ENCODE results near the gene PLD2.
A peak's percentile ranks its signal among the peaks of the same experiment; 100 is the strongest.

PLD2 gene

GRCh38 chr17:4833178-4833940 is 26.4 kb downstream of the PLD2 start, which contains the start of gene MINK1:
Gene MINK1, plus strand, starts transcription at chr17:4833340. Its CDS starts 244 bp downstream, at chr17:4833584.
- FAIRE-seq = peak; percentile 75
- peak; percentile 100 for DNase-seq (ENCODE audit: extremely low spot score, insufficient read length, low read depth)

DNA sequence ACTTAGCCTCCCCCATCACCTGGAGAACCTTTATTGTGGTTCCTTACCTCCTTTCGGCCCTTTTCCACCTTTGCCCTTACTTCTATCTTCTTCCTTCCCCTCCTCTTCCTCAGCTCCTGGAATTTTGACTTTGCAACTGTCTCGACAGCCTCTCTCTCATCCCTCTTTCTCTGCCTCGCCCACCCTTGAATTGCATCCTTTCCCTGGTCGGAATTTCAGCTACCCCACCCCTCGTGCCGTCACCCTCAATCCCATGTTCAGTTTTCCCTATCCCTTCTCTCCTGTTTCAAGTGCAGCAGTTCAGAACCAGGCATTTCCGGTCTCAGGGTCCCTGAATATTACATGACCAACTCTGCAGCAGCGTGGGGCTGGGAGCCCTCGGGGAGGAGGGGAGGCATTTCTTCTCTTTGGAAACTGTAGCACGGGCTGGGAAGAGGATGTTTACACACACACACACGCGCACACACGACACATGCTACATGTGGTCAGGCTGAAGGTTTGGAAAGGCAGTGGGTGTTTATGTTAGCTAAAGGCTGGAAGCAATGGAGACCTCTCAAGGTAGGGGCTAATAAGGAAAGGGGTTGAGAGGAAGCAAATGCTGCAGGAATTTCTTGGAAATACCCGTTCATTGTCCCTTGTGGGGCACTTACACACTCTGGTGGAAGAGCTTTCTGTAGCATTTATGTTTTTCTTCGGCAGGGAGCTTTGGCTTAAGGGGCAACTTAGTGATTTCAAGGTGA is 27.2 kb downstream of the PLD2 start:
- DNase-seq (ENCODE audit: extremely low spot score, insufficient read length, low read depth) (no peak), FAIRE-seq (no peak)

GRCh38 chr17:4834681-4835020 is 27.7 kb downstream of the PLD2 start:
- DNase-seq (ENCODE audit: extremely low spot score, insufficient read length, low read depth) (no peak), FAIRE-seq (no peak)

DNA sequence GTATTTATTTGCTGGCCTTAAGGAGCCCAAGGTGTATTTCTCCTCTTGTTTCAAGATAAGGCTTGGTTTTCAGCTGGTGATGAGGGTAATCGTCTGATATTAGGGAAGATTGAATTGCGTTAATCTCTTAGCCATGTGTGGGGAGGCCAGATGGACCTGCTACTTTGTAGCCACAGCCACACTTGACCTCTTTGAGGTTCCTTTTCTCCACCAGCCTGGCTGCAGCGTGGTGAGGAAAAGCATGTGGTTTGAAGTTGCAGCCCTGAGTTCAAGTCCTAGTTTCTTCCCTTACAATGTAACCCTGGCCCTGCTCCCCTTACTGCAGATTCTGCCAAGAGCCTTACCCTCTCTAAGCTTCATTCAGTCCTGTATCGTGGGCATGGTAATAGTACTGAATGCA is 29.3 kb downstream of the PLD2 start:
- DNase-seq (ENCODE audit: extremely low spot score, insufficient read length, low read depth) = no peak
- no peak for FAIRE-seq

DNA sequence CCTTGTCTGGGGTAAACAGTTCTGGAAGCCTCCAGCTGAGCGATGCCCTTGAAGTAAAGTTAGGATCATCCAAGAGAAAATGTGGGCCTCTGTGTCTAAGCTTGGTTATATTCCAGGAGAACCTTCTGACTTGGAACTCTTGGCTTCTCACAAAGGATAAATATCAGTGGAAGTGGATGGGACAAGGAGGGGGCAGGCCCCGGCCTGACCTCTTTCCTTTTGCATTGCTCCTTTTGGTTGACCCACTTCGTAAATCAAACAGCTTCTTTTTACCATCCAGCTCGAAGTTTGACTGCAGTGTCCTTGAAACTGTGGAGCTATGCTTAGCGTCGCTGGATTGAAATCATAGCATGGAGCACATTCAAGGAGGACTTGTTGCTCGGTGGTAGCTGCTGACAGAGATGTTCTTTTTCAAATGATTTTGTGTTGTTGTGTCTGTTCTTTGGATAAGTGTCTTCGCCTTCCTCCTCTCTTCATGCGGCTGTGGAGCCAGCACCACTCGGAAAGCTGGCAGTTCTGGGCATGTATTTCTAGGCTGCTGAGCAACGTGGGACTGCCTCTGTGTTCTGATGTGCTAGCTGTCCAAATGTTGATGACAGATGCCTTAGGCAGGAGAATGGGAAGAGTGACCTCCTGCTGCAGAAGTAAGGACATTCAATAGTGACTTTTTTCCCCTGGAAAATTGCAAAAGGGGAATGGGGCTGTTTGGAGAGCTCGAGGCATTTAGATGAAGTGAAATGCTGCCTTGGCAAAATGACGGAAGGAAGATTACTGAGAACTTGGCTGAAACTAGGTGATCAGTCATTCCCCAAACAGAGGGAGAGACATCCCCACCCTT is 30.7 kb downstream of the PLD2 start:
- no peak for FAIRE-seq

GRCh38 chr17:4838309-4838785 is 31.4 kb downstream of the PLD2 start:
- FAIRE-seq (no peak), DNase-seq (ENCODE audit: extremely low spot score, insufficient read length, low read depth) (no peak)

More for the DNA sequence above, 30.7 kb downstream of the PLD2 start:
- no peak for DNase-seq (ENCODE audit: extremely low spot score, insufficient read length, low read depth)

DNA sequence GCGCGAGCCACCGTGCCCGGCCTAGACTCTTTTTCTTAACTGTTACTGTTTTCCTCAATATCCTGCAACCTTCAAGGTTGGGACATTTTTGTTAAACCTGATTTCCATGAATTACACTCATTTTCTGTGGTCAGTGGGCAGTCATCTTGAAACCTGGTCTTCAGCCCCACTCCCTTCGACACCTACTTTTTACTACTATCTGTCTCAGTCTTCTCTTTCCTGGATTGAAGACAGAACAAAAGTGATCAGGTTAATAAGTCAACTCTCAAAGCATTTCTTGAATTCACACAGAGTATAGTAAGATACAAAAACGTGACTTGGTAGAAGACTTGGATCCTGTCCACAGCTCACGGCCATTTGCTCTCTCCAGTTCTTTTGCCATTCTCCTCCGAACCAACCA is 32.3 kb downstream of the PLD2 start:
- DNase-seq (ENCODE audit: extremely low spot score, insufficient read length, low read depth) (no peak), FAIRE-seq (no peak)

- DNase-seq (ENCODE audit: extremely low spot score, insufficient read length, low read depth) (no peak), FAIRE-seq (no peak)
Observed at GRCh38 chr17:4839965-4840892, 33.3 kb downstream of the PLD2 start.

DNA sequence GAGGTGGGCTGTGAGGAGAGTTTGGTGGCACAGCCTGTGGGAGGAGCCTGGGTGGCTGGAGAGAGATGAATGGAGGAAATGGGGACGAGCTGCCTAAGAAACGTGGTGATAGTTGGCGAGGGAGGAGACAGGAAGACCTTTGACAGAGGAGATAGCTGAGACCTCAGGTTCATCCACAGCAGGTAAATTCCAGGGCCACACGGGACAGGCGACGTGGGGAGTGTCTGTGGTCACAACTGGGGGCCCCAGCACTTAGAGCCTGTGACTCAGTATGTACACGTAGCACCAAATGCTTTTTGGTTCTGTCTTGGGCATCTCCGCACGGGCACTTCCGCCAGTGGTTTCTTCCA is 33.9 kb downstream of the PLD2 start:
- DNase-seq (ENCODE audit: extremely low spot score, insufficient read length, low read depth) (no peak), FAIRE-seq (no peak)

GRCh38 chr17:4842376-4842775 is 35.4 kb downstream of the PLD2 start:
- FAIRE-seq (no peak), DNase-seq (ENCODE audit: extremely low spot score, insufficient read length, low read depth) (no peak)

- no peak for DNase-seq (ENCODE audit: extremely low spot score, insufficient read length, low read depth)
- no peak for FAIRE-seq
Observed at GRCh38 chr17:4843321-4844000, 36.5 kb downstream of the PLD2 start.

DNA sequence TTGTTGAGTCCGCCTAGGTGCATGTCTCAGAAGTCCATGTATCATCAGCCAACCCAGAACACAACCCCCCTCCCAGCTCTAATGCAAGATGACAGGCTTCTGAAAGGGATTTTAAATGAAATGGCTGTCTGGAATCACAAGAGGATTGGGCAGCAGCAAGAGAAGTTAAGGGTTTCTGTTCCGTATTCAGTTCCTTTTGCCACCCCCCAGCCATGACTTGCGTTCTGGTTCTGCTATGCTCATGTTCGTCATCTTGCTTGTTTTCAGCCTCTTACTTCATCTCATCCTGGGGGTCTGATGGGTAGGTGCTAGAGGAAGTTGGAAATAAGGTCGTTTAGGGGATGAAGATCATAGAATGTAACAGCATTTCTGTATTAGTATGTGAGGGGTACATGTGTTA is 38.2 kb downstream of the PLD2 start:
- FAIRE-seq (no peak), DNase-seq (ENCODE audit: extremely low spot score, insufficient read length, low read depth) (no peak)

DNA sequence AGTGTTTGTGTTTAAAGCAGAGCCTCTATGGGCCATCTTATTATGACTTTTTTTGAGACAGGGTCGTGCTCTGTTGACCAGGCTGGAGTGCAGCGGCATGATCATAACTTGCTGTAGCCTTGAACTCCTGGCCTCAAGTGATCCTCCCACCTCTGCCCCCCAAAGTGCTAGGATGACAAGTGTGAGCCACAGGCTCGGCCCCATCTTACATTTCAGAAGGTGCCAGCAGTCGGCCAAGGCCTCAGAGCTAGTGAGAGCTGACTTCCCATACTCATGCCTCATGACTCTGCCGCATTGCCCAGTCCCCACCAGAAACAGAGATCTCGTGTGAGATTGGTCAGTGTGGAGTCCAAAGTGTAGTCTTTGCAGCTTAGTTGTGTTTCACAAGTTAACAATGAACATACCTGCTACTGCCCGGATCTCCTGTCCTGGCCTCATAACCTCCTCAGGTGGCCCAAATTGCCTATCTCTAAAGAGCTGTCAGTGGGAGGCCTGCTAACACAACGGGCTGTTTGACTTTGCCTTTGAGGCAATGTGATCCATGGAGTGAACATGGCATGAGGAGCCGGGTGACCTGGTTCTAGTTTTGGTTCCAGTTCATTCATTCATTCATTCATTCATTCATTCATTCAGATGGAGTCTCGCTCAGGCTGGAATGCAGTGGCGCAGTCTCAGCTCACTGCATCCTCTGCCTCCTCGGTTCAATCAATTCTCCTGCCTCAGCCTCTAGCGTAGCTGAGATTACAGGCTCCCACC is 39.9 kb downstream of the PLD2 start:
- FAIRE-seq = no peak
- no peak for DNase-seq (ENCODE audit: extremely low spot score, insufficient read length, low read depth)

GRCh38 chr17:4849011-4849536 is 42.1 kb downstream of the PLD2 start:
- DNase-seq (ENCODE audit: extremely low spot score, insufficient read length, low read depth) (no peak), FAIRE-seq (no peak)

DNA sequence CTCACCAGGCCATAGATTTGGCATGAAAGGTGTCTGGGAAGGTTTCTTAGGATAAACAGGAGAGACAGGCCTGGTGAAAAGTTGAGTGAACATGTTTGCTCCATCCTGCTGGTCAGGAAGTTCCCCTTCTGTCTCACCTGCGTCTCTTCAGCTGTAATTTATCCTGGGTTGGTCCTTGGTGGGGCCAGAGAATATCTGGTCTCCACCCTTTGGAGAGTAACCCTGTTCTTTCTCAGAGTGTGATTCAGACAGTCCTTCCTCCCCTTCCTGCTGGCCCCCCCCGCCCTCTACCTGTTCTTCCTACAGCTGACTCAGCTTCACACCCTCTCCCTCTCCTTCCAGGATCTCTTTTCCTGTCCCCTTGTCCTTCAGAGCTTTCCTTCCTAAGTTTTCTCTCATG is 43.3 kb downstream of the PLD2 start:
- FAIRE-seq (no peak), DNase-seq (ENCODE audit: extremely low spot score, insufficient read length, low read depth) (no peak)

GRCh38 chr17:4851084-4851483 is 44.1 kb downstream of the PLD2 start:
- FAIRE-seq (no peak), DNase-seq (ENCODE audit: extremely low spot score, insufficient read length, low read depth) (no peak)

- FAIRE-seq = no peak
- DNase-seq (ENCODE audit: extremely low spot score, insufficient read length, low read depth) = no peak
Observed at GRCh38 chr17:4852567-4853207, 45.7 kb downstream of the PLD2 start.

DNA sequence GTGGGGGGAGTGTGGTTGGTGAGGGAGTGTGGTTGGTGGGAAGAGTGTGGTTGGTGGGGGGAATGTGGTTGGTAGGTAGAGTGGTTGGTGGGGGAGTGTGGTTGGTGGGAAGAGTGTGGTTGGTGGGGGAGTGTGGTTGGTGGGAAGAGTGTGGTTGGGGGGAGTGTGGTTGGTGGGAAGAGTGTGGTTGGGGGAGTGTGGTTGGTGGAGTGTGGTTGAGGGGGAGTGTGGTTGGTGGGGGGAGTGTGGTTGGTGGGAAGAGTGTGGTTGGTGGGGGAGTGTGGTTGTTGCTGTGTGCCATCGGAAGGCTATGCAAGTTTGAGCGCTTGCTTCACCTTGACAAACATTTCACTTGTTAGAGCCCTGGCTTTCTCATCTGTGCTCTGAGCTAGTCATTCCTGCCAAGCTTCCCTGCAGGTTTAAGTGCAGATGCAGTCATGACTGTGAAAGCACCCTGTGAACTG is 46.3 kb downstream of the PLD2 start:
- FAIRE-seq (no peak), DNase-seq (ENCODE audit: extremely low spot score, insufficient read length, low read depth) (no peak)

Data from GM18507 (cell line).